Superior temporal gyrus (tissue), 1 donor: Measurements from ENCODE around the gene LYPD1.
"Not testable (repeated sequence)": the region's sequence is repeated elsewhere in the genome, so short reads cannot be mapped to it uniquely, and the experiment has no call there.

Experiments
- DNase-seq: peaks from one replicate; pipeline ENCODE4 v3.0.0-alpha.2; 2016; ENCODE audit errors: extremely low spot score

Gene LYPD1

GRCh38 chr2:132669908-132670495, at the start of gene LYPD1:
Gene LYPD1, minus strand, starts transcription at chr2:132670205. Its CDS starts 273 bp downstream, at chr2:132669932.
- DNase-seq: no peak

- no peak for DNase-seq
These were observed 49.5 kb upstream of the LYPD1 start for GRCh38 chr2:132719480-132719879.

- DNase-seq: no peak
These were observed 46.9 kb upstream of the LYPD1 start for GRCh38 chr2:132716954-132717353.

- DNase-seq: no peak
These were observed 45.7 kb upstream of the LYPD1 start for GRCh38 chr2:132715386-132716351.

- DNase-seq: no peak
These were observed 33.4 kb upstream of the LYPD1 start for GRCh38 chr2:132703396-132703795.

- DNase-seq: no peak
These were observed 31.8 kb upstream of the LYPD1 start for GRCh38 chr2:132701810-132702209.

GRCh38 chr2:132699802-132700201, 29.8 kb upstream of the LYPD1 start:
- not testable (repeated sequence) for DNase-seq

- not testable (repeated sequence) for DNase-seq
These were observed 28.3 kb upstream of the LYPD1 start for GRCh38 chr2:132698347-132698746.

DNA sequence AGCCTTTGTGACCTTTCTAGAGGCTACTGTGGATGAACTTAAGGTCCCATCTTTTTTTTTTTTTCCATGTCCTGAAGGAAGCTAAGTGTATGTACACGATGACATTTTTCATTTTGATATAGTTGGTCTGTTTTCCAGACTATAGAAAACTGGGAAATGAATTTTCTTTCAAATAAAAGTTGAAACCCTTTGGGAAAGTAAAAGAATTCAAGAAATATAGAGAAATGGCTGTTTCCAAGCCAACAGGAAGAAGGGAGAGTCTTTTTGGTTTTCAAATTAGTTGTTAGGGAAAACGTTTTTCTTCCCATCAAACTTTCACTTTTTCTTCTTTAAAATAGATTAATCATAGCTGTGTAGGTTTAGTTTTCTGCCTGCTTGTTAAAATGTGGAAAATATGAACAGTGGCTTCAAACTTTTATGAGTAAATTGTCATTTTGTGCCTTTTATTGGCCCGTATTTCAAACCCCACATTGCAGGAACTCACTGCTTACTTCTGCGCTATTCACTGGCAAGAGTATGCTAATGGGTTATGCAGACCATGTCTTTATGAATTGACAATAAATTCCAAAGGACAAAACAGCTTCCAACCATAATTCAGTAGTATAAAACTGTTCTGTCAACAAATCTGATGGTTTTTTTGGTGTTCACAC, 27.7 kb upstream of the LYPD1 start:
- DNase-seq: no peak

DNA sequence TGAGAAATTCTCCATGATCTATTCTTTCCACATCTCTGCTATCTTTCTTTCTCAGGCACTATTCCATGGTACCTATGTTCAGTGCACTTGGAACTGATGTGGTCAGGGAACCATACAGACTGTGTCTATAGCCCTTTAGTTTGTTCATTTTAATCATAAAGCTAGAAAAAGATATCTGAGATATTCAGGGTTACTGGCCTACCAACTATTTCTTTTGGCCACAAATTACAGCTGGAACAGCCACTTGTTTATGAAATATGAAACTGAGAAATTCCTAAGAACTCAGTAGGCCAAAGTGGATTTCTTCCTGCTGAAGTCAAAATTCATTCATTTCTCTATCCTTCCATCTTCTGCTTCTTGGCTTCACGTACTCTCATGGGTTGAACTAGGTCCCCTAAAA, 22.8 kb upstream of the LYPD1 start:
- DNase-seq: no peak

GRCh38 chr2:132691556-132691955, 21.6 kb upstream of the LYPD1 start:
- no peak for DNase-seq

- DNase-seq: no peak
These were observed 20.8 kb upstream of the LYPD1 start for GRCh38 chr2:132690664-132691303.

DNA sequence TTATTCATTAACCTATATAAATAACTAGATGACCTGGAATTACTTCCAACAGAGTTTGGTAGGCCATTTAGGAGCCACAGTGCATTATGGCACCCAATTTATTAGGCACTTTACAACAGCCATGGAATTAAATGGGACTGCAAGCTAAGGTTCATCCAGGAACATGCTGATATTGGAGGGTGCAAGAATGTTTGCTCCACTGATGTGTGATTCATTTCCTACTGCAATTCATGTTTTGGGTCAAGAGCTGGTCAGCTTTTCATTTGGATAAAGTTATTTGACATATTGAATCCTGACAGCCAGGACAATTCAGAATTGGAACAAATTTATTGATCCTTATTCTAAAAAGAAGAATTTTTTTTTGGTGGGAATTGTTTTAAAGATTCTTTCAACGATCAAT, 11.8 kb upstream of the LYPD1 start:
- DNase-seq: no peak

GRCh38 chr2:132680544-132680943, 10.5 kb upstream of the LYPD1 start:
- DNase-seq: no peak

- no peak for DNase-seq
These were observed 8.5 kb upstream of the LYPD1 start for GRCh38 chr2:132678483-132678882.

DNA sequence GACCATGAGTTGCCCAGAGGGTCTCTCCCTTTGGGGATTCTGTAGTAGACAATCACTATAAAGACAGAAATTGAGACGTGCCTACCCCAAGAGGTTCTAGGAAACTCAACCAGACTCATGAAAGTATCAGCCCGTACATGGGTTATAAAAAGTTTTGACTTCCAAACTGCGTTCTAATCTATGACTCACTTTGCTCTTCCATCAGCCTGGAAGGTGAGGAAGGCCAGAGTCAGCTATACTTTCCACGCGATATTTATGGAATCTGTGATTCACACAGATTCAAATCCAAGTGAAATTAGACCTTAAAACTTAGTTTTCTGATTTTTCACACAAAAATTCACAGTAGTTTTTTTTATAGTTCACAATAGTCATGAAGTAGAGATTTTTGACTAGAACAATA, 7.7 kb upstream of the LYPD1 start:
- DNase-seq: no peak

GRCh38 chr2:132676999-132677398, 7.0 kb upstream of the LYPD1 start:
- DNase-seq: no peak

- DNase-seq: no peak
These were observed 1.3 kb upstream of the LYPD1 start for GRCh38 chr2:132671151-132671835.

GRCh38 chr2:132670496-132671150, 618 bp upstream of the LYPD1 start:
- no peak for DNase-seq

DNA sequence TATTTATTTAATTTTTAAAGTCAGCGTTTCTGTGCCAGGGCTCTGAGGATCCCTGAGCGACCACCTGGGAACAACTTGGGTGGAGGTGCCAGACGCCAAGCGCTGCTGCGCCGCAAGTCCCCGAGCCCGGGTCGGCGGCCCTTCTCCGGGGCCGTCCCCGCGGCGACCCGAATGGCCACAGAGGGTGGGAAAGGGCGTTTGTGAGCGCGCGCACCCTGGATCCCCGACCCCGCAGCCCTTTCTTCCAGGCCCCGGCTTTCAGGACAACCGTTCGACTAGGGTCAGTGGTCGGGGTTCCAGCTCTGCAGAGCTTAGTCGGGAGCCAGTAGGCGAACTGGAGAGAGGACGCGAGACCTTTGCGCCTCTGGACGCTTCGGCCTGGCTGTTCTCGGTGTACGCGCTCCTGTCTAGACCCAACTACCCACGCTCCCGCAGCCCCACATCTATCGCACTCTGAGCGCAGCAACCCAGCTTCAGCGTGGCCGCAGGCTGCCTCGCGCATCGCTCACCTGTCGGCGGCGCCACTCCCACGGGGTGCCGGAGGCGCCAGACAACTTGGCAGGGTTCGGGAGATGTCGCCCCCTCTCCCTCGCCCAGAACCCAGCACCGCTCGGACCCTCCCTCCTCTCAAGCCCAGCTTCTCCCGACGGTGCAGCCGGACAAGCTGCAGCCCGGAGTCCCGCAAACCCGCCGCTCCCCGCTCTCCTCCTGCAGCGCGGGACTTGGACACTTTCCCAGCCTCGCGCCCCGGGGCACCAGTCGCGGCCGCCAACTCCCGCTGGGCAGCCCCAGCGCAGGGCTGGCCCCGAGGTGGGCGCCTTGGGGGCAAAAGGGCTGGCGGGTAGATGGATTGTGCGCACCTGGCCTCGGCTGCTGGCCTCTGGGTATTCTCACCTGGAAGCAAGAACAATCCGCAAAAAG, 758 bp downstream of the LYPD1 start:
- DNase-seq: no peak
